ENCODE measurements around the gene NUP133. TPM values are rescaled to one million over a fixed set of nuclear protein-coding genes. Genes with fewer than 3 reads are reported as not detected.

NUP133 gene
- total and polyA plus RNA-seq, 2 donors (not counting 3 experiments of a cell fraction or from before 2014, with no cell fraction given) = 13.4 to 43.2 TPM

DNA sequence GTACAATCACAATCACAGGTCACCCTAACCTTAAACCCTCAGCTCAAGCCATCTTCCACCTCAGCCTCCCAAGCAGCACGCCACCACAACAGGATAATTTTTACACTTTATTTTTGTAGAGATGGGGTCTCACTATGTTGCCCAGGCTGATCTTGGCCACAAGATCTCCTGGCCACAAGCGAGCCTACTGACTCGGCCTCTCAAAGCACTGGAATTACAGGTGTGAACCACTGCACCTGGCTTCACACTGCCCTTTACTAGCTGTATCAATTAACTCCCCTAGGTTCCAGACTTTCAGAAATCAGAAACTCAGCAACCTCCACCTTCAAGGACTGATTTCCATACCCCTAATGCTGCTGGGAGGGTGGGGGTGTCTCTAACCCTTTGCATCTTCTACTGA lies 37.0 kb downstream of the NUP133 start:
- POLR2A ChIA-PET = no interaction called here
- no peak overlapping the region for H3K4me2 ChIP-seq (ENCODE audit: insufficient read depth, low read length)
- no peaks in the 10 kb centered on the region for H4K20me1 ChIP-seq (replicated peaks; ENCODE audit: control insufficient read depth, extremely low read depth, insufficient read depth, low read length)
- no peak for TF ChIP-seq JUN (IDR thresholded peaks at IDR 0.05; ENCODE audit: borderline replicate concordance, insufficient read depth, insufficient read length, low read depth)
- TF ChIP-seq, protein P1, sequence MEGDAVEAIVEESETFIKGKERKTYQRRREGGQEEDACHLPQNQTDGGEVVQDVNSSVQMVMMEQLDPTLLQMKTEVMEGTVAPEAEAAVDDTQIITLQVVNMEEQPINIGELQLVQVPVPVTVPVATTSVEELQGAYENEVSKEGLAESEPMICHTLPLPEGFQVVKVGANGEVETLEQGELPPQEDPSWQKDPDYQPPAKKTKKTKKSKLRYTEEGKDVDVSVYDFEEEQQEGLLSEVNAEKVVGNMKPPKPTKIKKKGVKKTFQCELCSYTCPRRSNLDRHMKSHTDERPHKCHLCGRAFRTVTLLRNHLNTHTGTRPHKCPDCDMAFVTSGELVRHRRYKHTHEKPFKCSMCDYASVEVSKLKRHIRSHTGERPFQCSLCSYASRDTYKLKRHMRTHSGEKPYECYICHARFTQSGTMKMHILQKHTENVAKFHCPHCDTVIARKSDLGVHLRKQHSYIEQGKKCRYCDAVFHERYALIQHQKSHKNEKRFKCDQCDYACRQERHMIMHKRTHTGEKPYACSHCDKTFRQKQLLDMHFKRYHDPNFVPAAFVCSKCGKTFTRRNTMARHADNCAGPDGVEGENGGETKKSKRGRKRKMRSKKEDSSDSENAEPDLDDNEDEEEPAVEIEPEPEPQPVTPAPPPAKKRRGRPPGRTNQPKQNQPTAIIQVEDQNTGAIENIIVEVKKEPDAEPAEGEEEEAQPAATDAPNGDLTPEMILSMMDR (IDR thresholded peaks at IDR 0.05; ENCODE audit: extremely low read depth in 1 of 2, insufficient read depth in 1 of 2, low read depth in 1 of 2, low read length in 2 of 2) = no peak
- TF ChIP-seq POLR2AphosphoS5 (IDR thresholded peaks at IDR 0.05; ENCODE audit: insufficient read depth, low read depth, low read length) = no peak
- TF ChIP-seq MYC (IDR thresholded peaks at IDR 0.05; ENCODE audit: low read depth, low read length) = no peak
- no peak for TF ChIP-seq FOS (IDR thresholded peaks at IDR 0.05; ENCODE audit: borderline replicate concordance, insufficient read depth, low read length)
- TF ChIP-seq POLR2A (IDR thresholded peaks at IDR 0.05; ENCODE audit: low read depth, low read length) = no peak
- no peak for TF ChIP-seq EZH2 (IDR thresholded peaks at IDR 0.05; ENCODE audit: borderline replicate concordance, low read depth, low read length, severe bottlenecking)
- TF ChIP-seq, protein P2, sequence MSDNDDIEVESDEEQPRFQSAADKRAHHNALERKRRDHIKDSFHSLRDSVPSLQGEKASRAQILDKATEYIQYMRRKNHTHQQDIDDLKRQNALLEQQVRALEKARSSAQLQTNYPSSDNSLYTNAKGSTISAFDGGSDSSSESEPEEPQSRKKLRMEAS (IDR thresholded peaks at IDR 0.05; ENCODE audit: insufficient read depth, insufficient read length) = no peak
- no peak for TF ChIP-seq GATA2 (IDR thresholded peaks at IDR 0.05; ENCODE audit: insufficient read depth, insufficient read length, low read depth, low read length)
- H3K27me3 ChIP-seq (ENCODE audit: control insufficient read depth in 2 of 2, insufficient read depth in 2 of 2, low read length in 2 of 2) = no peaks in the 10 kb centered on the region
- dilution Hi-C loops (cut with MboI; ENCODE audit: extremely low pct_ligation_motif_present, low sequenced_read_pairs) (no loop called here), intact Hi-C loops (cut with micrococcal nuclease) (no loop called here)
- H3K9me3 ChIP-seq (replicated peaks; ENCODE audit: control insufficient read depth, insufficient read depth, low read length) = no peaks in the 10 kb centered on the region
- no peaks in the 10 kb centered on the region for H3K4me1 ChIP-seq (ENCODE audit: control insufficient read depth, extremely low read depth, insufficient read depth, low read length)
- no peak overlapping the region for H3K4me3 ChIP-seq (replicated peaks in 1 of 3; ENCODE audit: insufficient read depth in 1 of 3, low read depth in 1 of 3, low read length in 3 of 3)
- CTCF ChIA-PET = interaction anchor here (5.2 kb wide), 1 partner anchor 11 kb away, joined by 31 read pairs; no protein-coding TSS in a partner anchor
- FAIRE-seq (no peak), DNase-seq (ENCODE audit: low read depth, low spot score) (no peak)
- H3K9me1 ChIP-seq (replicated peaks; ENCODE audit: control insufficient read depth, extremely low read depth, insufficient read depth, low read length) = no peaks in the 10 kb centered on the region
- H3K79me2 ChIP-seq (ENCODE audit: control insufficient read depth, insufficient read depth, low read length) = no peaks in the 10 kb centered on the region
- no peak overlapping the region for H2AFZ ChIP-seq (ENCODE audit: low read depth, low read length)
- no TSS peak for BruUV-seq (replicated peaks)
- no peak overlapping the region for H3K27ac ChIP-seq (ENCODE audit: insufficient read depth, low read depth, low read length)
- peaks cover 11 to 18% of the 10 kb centered on the region in 2 experiments for H3K36me3 ChIP-seq (ENCODE audit: control insufficient read depth in 2 of 2, extremely low read depth in 1 of 2, insufficient read depth in 2 of 2, low read length in 2 of 2)
- H3K9ac ChIP-seq (replicated peaks; ENCODE audit: extremely low read depth, insufficient read depth, low read length) = no peak overlapping the region

All from endothelial cell of umbilical vein (primary cell).